ENCODE data around the gene TMX2.
A peak's percentile ranks its signal among the peaks of the same experiment; 100 is the strongest.

TMX2 gene

GRCh38 chr11:57787920-57788702 is 75.7 kb downstream of the TMX2 start:
- no peak for TF ChIP-seq CTCF (IDR thresholded peaks at IDR 0.05; ENCODE audit: extremely low read depth, missing control alignments)
- DNase-seq (ENCODE audit: low spot score), result peak; percentile 60

- no peak for TF ChIP-seq CTCF (IDR thresholded peaks at IDR 0.05; ENCODE audit: extremely low read depth, missing control alignments)
Measured at GRCh38 chr11:57788703-57789088, 76.3 kb downstream of the TMX2 start.

More at GRCh38 chr11:57788703-57789088, 76.3 kb downstream of the TMX2 start:
- DNase-seq (ENCODE audit: low spot score), result no peak

Data from GM20000 (cell line).